ENCODE measurements around the gene NXPH4. TPM values are rescaled to one million over a fixed set of nuclear protein-coding genes. Genes with fewer than 3 reads are reported as not detected.

The NXPH4 gene
- total RNA-seq, 1 donor from 2014 or later, result 1.0 TPM

- intact Hi-C loops (cut with micrococcal nuclease), result no loop called here
Observed at GRCh38 chr12:57203201-57203600, 13.4 kb upstream of the NXPH4 start.

- intact Hi-C loops (cut with micrococcal nuclease), result no loop called here
Observed at GRCh38 chr12:57203791-57204190, 12.8 kb upstream of the NXPH4 start.

GRCh38 chr12:57204454-57204853 is 12.1 kb upstream of the NXPH4 start:
- intact Hi-C loops (cut with micrococcal nuclease), result no loop called here

- intact Hi-C loops (cut with micrococcal nuclease), result no loop called here
Observed at GRCh38 chr12:57205186-57205585, 11.4 kb upstream of the NXPH4 start.

GRCh38 chr12:57205931-57206330 is 10.7 kb upstream of the NXPH4 start:
- intact Hi-C loops (cut with micrococcal nuclease), result no loop called here

GRCh38 chr12:57207731-57208630 is 8.6 kb upstream of the NXPH4 start:
- intact Hi-C loops (cut with micrococcal nuclease), result no loop called here

GRCh38 chr12:57208631-57209282 is 7.8 kb upstream of the NXPH4 start:
- intact Hi-C loops (cut with micrococcal nuclease), result no loop called here

GRCh38 chr12:57209916-57210315 is 6.7 kb upstream of the NXPH4 start:
- intact Hi-C loops (cut with micrococcal nuclease), result no loop called here

GRCh38 chr12:57210461-57210860 is 6.1 kb upstream of the NXPH4 start:
- intact Hi-C loops (cut with micrococcal nuclease), result no loop called here

- intact Hi-C loops (cut with micrococcal nuclease), result no loop called here
Observed at GRCh38 chr12:57210926-57211692, 5.5 kb upstream of the NXPH4 start.

GRCh38 chr12:57211791-57212700 is 4.5 kb upstream of the NXPH4 start:
- intact Hi-C loops (cut with micrococcal nuclease), result no loop called here

GRCh38 chr12:57212701-57213057 is 3.9 kb upstream of the NXPH4 start:
- intact Hi-C loops (cut with micrococcal nuclease), result no loop called here

GRCh38 chr12:57213058-57213715 is 3.4 kb upstream of the NXPH4 start:
- intact Hi-C loops (cut with micrococcal nuclease), result no loop called here

GRCh38 chr12:57213763-57214397 is 2.7 kb upstream of the NXPH4 start:
- intact Hi-C loops (cut with micrococcal nuclease), result loop anchor here (1.0 to 2.0 kb wide), 3 partner anchors 15 to 29 kb away; partner anchors contain the start of gene SHMT2

- intact Hi-C loops (cut with micrococcal nuclease), result loop anchor here (1.0 to 2.0 kb wide), 3 partner anchors 14 to 29 kb away; partner anchors contain the start of gene SHMT2
Observed at GRCh38 chr12:57214398-57214781, 2.2 kb upstream of the NXPH4 start.

GRCh38 chr12:57215065-57215464 is 1.5 kb upstream of the NXPH4 start:
- intact Hi-C loops (cut with micrococcal nuclease), result loop anchor here (1.0 to 2.0 kb wide), 2 partner anchors 9 to 14 kb away; partner anchors contain the start of gene SHMT2

GRCh38 chr12:57215668-57216013 is 953 bp upstream of the NXPH4 start:
- intact Hi-C loops (cut with micrococcal nuclease), result loop anchor here (1.0 to 2.0 kb wide), 2 partner anchors 9 to 13 kb away; partner anchors contain the start of gene SHMT2

GRCh38 chr12:57216921-57217879 is 606 bp downstream of the NXPH4 start:
- intact Hi-C loops (cut with micrococcal nuclease), result no loop called here
